HepG2 (cell line): ENCODE measurements around the gene UBE3B. TPM values are rescaled to one million over a fixed set of nuclear protein-coding genes. Genes with fewer than 3 reads are reported as not detected.

ENCODE experiments used
- ATAC-seq: fragments of 200-7000 bp; cut with Tn5 transposase; 3 replicates; pipeline ENCODE4 v1.9.1; 2020; ENCODE audit warnings: mild to moderate bottlenecking, moderate library complexity
- BruUV-seq: library from RNA; stranded (reverse); fragments of 400-500 nt; replicated peaks from 2 replicates; lab custom pipeline; 2021; lab: Mats Ljungman, UMichigan
- CTCF ChIA-PET: fragments of 300-600 bp; formaldehyde crosslinking; extraction: SDS; loops from one replicate; lab custom pipeline; 2021; ENCODE audit warnings: low total read pairs, inconsistent platforms, low intra/inter-chr PET ratio; lab: Yijun Ruan, JAX
- POLR2A ChIA-PET: fragments of 350-600 bp; sonication (Branson Sonifier 250); formaldehyde crosslinking; loops from one replicate; lab custom pipeline; 2020; ENCODE audit warnings: antibody characterized with exemption, inconsistent platforms; lab: Yijun Ruan, JAX
- DNase-seq: peaks from one replicate; pipeline ENCODE4 v3.0.0-alpha.2; 2015; ENCODE audit warnings: low spot score
- FAIRE-seq: peaks from 3 replicates; lab custom pipeline; 2011; peaks lifted over from hg19 to GRCh38; lab: Jason Lieb, UNC
- H2AFZ ChIP-seq: one replicate; pipeline ENCODE4 v1.6.1; 2011; ENCODE audit warnings: low read length, inconsistent platforms
- H3K27ac ChIP-seq: fragments of 300-600 bp; 3 replicates; pipeline ENCODE4 v1.8.0; 2011; ENCODE audit warnings: mixed run types, mild to moderate bottlenecking, mixed read lengths, low read length, inconsistent platforms; ENCODE audit not compliant: insufficient read depth; ENCODE audit errors: extremely low read length
- H3K27me3 ChIP-seq, 2 experiments: fragments of 200-600 bp in 1 of 2; 2 replicates in 1 of 2; 3 replicates in 1 of 2; pipeline versions ENCODE4 v1.6.0 to v1.8.0; 2011; ENCODE audit warnings: low read length in 2 of 2, mild to moderate bottlenecking in 2 of 2, moderate library complexity in 2 of 2, inconsistent platforms in 1 of 2; ENCODE audit not compliant: insufficient read depth in 2 of 2, control insufficient read depth in 1 of 2
- H3K36me3 ChIP-seq, 2 experiments: fragments of 200-600 bp in 1 of 2; replicated peaks in 1 of 2; 2 replicates in 1 of 2; 3 replicates in 1 of 2; pipeline versions ENCODE4 v1.5.1 to v1.8.0; 2011; ENCODE audit warnings: low read length in 2 of 2, inconsistent platforms in 1 of 2; ENCODE audit not compliant: insufficient read depth in 2 of 2, control insufficient read depth in 1 of 2
- H3K4me1 ChIP-seq: 2 replicates; pipeline ENCODE4 v1.5.1; 2012; ENCODE audit warnings: low read length, inconsistent platforms; ENCODE audit not compliant: insufficient read depth
- H3K4me2 ChIP-seq: 2 replicates; pipeline ENCODE4 v1.6.0; 2011; ENCODE audit warnings: low read depth, low read length, inconsistent platforms
- H3K4me3 ChIP-seq, 3 experiments: fragments of 200-600 bp in 1 of 3; sonication (generic), shearing (Covaris generic) in 1 of 3; replicated peaks in 1 of 3; 2 replicates each; pipeline ENCODE4 v1.5.1; 2011 to 2016; ENCODE audit warnings: low read length in 3 of 3, inconsistent platforms in 2 of 3, low read depth in 2 of 3, mild to moderate bottlenecking in 2 of 3, control low read depth in 1 of 3, mixed read lengths in 1 of 3; ENCODE audit not compliant: insufficient read depth in 1 of 3
- H3K79me2 ChIP-seq: one replicate; pipeline ENCODE4 v1.6.1; 2011; ENCODE audit warnings: low read length, inconsistent platforms; ENCODE audit not compliant: insufficient read depth
- H3K9ac ChIP-seq: 2 replicates; pipeline ENCODE4 v1.6.0; 2011; ENCODE audit warnings: mild to moderate bottlenecking, low read depth, low read length, inconsistent platforms; ENCODE audit not compliant: insufficient read depth
- H3K9me3 ChIP-seq: 2 replicates; pipeline ENCODE4 v1.5.1; 2012; ENCODE audit warnings: mild to moderate bottlenecking, low read length
- H4K20me1 ChIP-seq: 2 replicates; pipeline ENCODE4 v1.6.0; 2011; ENCODE audit warnings: inconsistent platforms, mild to moderate bottlenecking, low read length, moderate library complexity; ENCODE audit not compliant: insufficient read depth
- CSRNP2 ChIP-seq: sonication (generic); formaldehyde crosslinking; conservative IDR thresholded peaks from 2 replicates; pipeline ENCODE4 v1.8.0; 2022; ENCODE audit warnings: low read depth, missing genetic modification reagents
- FIP1L1 ChIP-seq: fragments of 200-400 bp; formaldehyde crosslinking; IDR thresholded peaks from 2 replicates; pipeline ENCODE4 v1.6.1; 2018; ENCODE audit warnings: low read depth, mild to moderate bottlenecking, low read length, moderate library complexity, borderline replicate concordance; ENCODE audit not compliant: insufficient read depth
- HDAC6 ChIP-seq: fragments of 200-600 bp; sonication (generic); IDR thresholded peaks from 2 replicates; pipeline ENCODE4 v1.7.0; 2017; ENCODE audit warnings: mild to moderate bottlenecking, antibody characterized with exemption, low read length, low read depth
- IRF2 ChIP-seq: IDR thresholded peaks from 2 replicates; pipeline ENCODE4 v1.6.1; 2018; ENCODE audit warnings: missing genetic modification reagents, missing compliant biosample characterization
- RNF219 ChIP-seq: sonication (generic); formaldehyde crosslinking; IDR thresholded peaks from 2 replicates; pipeline ENCODE4 v1.5.0; 2020; ENCODE audit warnings: mild to moderate bottlenecking, missing genetic modification reagents
- SP140L ChIP-seq: sonication (generic); formaldehyde crosslinking; IDR thresholded peaks from 2 replicates; pipeline ENCODE4 v1.4.0; 2020; ENCODE audit warnings: missing genetic modification reagents, borderline replicate concordance
- ZC3H13 ChIP-seq: sonication (generic); formaldehyde crosslinking; IDR thresholded peaks from 2 replicates; pipeline ENCODE4 v1.8.1; 2023; ENCODE audit warnings: mild to moderate bottlenecking, missing genetic modification reagents, moderate library complexity
- ZNF512 ChIP-seq: sonication (generic); formaldehyde crosslinking; IDR thresholded peaks from 2 replicates; pipeline ENCODE4 v1.4.0; 2020; ENCODE audit warnings: mild to moderate bottlenecking, missing genetic modification reagents
- ZNF557 ChIP-seq: sonication (generic); formaldehyde crosslinking; IDR thresholded peaks from 2 replicates; pipeline ENCODE4 v1.4.0; 2020; ENCODE audit warnings: missing genetic modification reagents
- ZNF619 ChIP-seq: sonication (generic); formaldehyde crosslinking; IDR thresholded peaks from 2 replicates; pipeline ENCODE4 v1.4.0; 2020; ENCODE audit warnings: mild to moderate bottlenecking, missing genetic modification reagents
- ZNF691 ChIP-seq: sonication (generic); formaldehyde crosslinking; IDR thresholded peaks from 2 replicates; pipeline ENCODE4 v1.4.0; 2020; ENCODE audit warnings: missing genetic modification reagents, low read depth, mild to moderate bottlenecking, borderline replicate concordance
- WGBS: methylation state at CpG from one replicate; pipeline ENCODE4 v1.1.6; 2017; ENCODE audit warnings: low lambda C conversion rate; 5-methylcytosine and 5-hydroxymethylcytosine counted together
- in situ Hi-C: cut with HindIII; loops from 2 replicates; pipeline ENCODE4 v1.10.0; 2017; ENCODE audit warnings: low pct_unique_long_range_greater_than_20kb; ENCODE audit not compliant: extremely low pct_ligation_motif_present
- intact Hi-C: fragments of 100-400 bp; cut with micrococcal nuclease; formaldehyde crosslinking; loops from one replicate; pipeline ENCODE4 v1.10.0; 2022; ENCODE audit not compliant: unreplicated experiment
- polyA plus RNA-seq, 8 experiments: library from polyadenylated mRNA; depleted of rRNA in 3 of 8; stranded (reverse) in 7 of 8; unstranded in 1 of 8; fragments of >200 nt; fragmentation: Illumina TruSeq in 4 of 8; extraction: Trizol in 4 of 8; gene quantifications; 2 replicates each; pipeline versions ENCODE4 v1.2.1 to v1.2.3, GENCODE V29; 2011 to 2016; ENCODE audit warnings: low read depth in 4 of 8, missing spikeins in 1 of 8, mixed read lengths in 1 of 8; ENCODE audit not compliant: insufficient read depth in 1 of 8
- total RNA-seq, 5 experiments: library from RNA; depleted of rRNA; stranded (reverse); fragments of >200 nt; fragmentation: Illumina TruSeq; extraction: Trizol; gene quantifications; 2 replicates each; pipeline ENCODE4 v1.2.3, GENCODE V29; 2016; ENCODE audit warnings: low read depth in 1 of 5

Gene UBE3B
- total and polyA plus RNA-seq, 2 of the 13 experiments (the other 11 are each of a cell fraction or from before 2014, with no cell fraction given) = 22.7 to 25.3 TPM

GRCh38 chr12:109450980-109451379 lies 26.5 kb upstream of the UBE3B start:
- peaks cover 32% of the 10 kb centered on the region for H3K4me1 ChIP-seq
- H3K4me3 ChIP-seq = no peak overlapping the region
- no peaks in the 10 kb centered on the region for H4K20me1 ChIP-seq
- H3K27me3 ChIP-seq = no peaks in the 10 kb centered on the region
- in situ Hi-C loops (no loop called here), intact Hi-C loops (no loop called here)
- H3K9ac ChIP-seq = no peak overlapping the region
- H3K9me3 ChIP-seq = no peaks in the 10 kb centered on the region
- POLR2A ChIA-PET = no interaction called here
- no peaks in the 10 kb centered on the region for H3K79me2 ChIP-seq
- DNase-seq = no peak
- H3K4me2 ChIP-seq = no peak overlapping the region
- no peak overlapping the region for H3K27ac ChIP-seq
- H3K36me3 ChIP-seq = peaks cover 24 to 65% of the 10 kb centered on the region in 2 experiments
- WGBS = 79% methylated on average over 3 of the region's 4 CpGs
- TF ChIP-seq ZC3H13 (CRISPR knock-in tag) = no peak
- CTCF ChIA-PET = no interaction called here
- BruUV-seq = no TSS peak
- no peak for ATAC-seq
- FAIRE-seq = no peak
- no peak overlapping the region for H2AFZ ChIP-seq

- no peak for ATAC-seq
- in situ Hi-C loops = no loop called here
- no TSS peak for BruUV-seq
- no peaks in the 10 kb centered on the region for H4K20me1 ChIP-seq
- no peaks in the 10 kb centered on the region for H3K79me2 ChIP-seq
- H3K27me3 ChIP-seq = no peaks in the 10 kb centered on the region
- no peak overlapping the region for H3K4me3 ChIP-seq
- ChIA-PET CTCF (no interaction called here), POLR2A (no interaction called here)
- intact Hi-C loops = no loop called here
- no peak overlapping the region for H2AFZ ChIP-seq
- peaks cover 26 to 70% of the 10 kb centered on the region in 2 experiments for H3K36me3 ChIP-seq
- DNase-seq = no peak
- H3K4me2 ChIP-seq = no peak overlapping the region
- FAIRE-seq = no peak
- no peak overlapping the region for H3K9ac ChIP-seq
- over 99% methylated on average over 23 of the region's 23 CpGs for WGBS
- H3K4me1 ChIP-seq = peaks cover 32% of the 10 kb centered on the region
- H3K9me3 ChIP-seq = no peaks in the 10 kb centered on the region
- H3K27ac ChIP-seq = no peak overlapping the region
- no peak for TF ChIP-seq SP140L (CRISPR knock-in tag)
- no peak for TF ChIP-seq ZNF691
- no peak for TF ChIP-seq CSRNP2
- TF ChIP-seq RNF219 (CRISPR knock-in tag) = no peak
- TF ChIP-seq IRF2 = no peak
- no peak for TF ChIP-seq ZNF557 (CRISPR knock-in tag)
- no peak for TF ChIP-seq ZNF619 (CRISPR knock-in tag)
- TF ChIP-seq ZNF512 (CRISPR knock-in tag) = no peak
- TF ChIP-seq FIP1L1 = no peak
- TF ChIP-seq HDAC6 = no peak
Observed at GRCh38 chr12:109451400-109451799, 26.0 kb upstream of the UBE3B start.
